Left renal pelvis (tissue), 4 donors: ENCODE results near the gene LKAAEAR1. TPM values are rescaled to one million over a fixed set of nuclear protein-coding genes. Genes with fewer than 3 reads are reported as not detected.

ENCODE experiments used
- DNase-seq, 4 donors: peaks; one replicate each; pipeline ENCODE4 v3.0.0-alpha.2; 2013; ENCODE audit warnings: low read depth in 4 of 4, low spot score in 3 of 4
- polyA plus RNA-seq, 4 donors: library from polyadenylated mRNA; unstranded; fragments of 120-200 nt; gene quantifications; one replicate each; pipeline ENCODE4 v1.2.1, GENCODE V29; 2013; ENCODE audit not compliant: insufficient read length in 4 of 4

The LKAAEAR1 gene
- polyA plus RNA-seq, 4 donors: 0.17 to 0.21 TPM; not detected in 2

DNA sequence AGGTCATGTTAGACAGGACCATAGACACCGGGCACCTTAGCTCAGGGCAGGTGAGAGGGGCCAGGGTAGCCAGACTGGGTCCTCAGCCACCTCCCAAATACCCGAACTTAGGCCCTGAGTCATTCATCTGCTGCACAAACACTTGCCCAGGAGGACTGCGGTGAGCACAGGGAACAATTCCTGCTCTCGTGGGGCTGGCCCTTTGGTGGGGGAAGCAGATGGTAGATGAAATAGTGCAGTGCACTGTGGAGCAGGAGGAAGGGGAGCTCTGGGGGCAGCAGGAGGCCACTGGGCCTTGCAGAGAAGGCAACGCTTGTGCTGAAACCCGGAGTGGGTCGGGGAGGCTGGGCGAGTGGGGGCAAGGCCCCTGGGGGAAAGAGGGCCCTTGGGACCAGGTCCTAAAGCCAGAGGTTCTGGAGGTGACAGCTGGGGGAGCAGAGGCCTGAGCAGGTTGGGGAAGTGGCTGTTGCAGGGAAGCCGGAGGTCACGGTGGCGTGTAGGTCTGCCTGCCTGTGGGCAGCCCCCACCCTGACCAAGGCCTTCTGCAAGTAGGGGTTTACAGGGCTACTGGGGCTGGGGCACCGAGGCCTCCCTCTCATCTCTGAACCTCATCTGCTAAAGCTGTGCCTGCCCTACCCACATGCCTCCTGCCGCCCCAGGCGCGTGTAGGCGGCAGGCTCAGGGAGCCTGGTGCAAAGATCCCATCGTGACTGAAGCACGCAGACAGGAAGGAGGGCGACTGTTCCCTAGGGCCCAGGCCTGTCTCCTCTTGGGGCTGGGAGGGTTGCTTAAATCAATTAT is 27.8 kb upstream of the LKAAEAR1 start:
- no peak for DNase-seq

DNA sequence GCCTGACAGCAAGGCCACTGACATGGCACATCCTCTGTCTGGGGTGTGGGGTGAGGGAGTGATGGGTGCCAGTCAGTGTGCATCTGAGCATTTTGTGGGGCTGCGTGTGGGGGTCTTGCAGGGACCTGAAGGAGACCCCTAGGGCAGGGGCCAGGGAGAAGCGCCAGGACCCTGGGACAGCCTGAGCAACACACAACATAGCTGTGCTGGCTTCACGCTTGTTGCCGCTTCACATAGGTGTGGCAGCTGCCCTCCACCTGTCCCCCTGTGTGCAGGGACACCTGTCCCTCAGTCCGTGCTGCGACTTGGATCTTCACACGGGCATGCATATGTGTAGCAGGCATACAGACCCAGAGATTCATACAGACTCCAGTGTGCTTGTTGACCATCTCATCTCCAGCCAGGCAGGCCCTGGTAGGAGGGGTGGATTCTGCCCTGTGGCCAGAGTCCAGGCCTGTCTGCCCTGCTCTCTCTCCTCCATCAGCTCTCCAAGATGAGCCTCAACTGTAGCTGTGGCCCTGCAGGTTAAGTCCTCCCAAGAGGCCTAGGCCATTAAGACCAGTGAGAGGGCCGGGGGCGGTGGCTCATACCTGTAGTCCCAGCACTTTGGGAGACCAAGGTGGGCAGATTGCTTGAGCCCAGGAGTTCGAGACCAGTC is 26.3 kb upstream of the LKAAEAR1 start:
- no peak for DNase-seq

DNA sequence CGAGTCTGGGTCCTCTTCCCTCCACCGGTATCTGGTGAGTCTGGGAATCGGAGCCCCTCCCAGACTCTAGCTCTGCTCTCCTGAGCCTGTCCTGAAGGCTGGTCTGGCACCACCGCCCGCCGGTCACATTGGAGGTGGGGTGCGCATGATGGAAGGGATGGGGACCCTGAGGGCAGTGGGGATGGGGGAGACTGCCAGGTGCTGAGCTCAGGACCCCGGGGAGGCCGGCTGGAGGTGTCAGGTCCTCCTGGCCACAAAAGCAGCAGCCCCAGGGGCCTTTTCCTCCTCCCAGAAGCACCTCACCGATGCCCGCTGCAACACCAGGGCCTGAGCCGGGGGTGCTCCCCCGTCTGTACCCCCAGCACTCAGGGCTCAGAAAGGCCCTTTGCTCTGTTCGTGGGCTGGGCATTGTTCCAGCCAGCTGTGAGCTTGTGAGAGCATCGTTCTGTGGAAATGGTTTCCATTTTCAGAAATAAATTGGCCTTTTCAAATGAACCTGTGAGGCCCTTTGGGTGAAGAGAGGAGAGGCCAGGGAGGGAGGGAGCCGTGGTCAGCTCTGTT is 25.7 kb upstream of the LKAAEAR1 start:
- no peak for DNase-seq

DNA sequence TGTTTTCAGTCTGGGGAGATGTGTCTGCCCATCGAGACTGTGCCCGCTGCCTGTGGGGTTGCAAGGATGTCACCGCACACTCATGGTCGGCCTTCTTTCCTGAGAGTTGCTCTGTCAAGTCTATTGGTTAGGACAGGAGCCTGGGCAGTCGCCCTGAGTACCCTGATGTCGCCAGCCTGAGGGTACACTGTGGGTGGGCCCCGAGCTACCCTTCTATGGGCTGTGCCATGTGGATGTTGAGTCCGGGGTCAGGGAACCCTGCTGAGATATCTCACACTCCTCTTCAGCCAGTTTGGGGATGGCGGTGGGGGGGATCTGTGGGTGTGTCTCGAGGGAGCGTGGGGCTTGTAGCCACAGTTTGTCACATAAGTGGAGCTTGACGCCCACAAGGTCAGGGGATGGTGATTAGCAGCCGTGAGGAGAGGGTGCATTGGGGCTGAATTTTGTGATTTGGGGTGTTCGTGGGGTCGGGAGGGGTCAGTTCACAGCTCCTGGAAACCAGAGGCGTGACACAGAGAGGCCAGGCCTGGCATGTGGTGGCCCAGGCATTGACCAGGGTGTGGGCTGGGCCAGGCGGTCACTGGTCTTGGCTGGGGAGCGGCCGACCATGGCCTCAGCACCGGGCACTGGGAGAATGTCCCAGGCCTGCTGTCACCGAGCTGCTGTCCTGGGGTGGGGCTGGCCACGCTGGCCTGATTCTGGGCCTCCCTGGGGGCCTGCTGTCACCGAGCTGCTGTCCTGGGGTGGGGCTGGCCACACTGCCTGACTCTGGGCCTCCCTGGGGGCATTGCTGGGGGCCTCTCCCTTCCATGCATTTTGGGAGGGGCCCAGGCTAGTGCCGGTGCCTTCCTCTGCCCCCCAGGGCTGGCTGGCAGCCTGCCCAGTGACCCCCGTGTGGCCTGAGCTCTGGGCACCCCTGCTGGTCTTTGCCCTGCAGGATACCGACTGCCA is 24.8 kb upstream of the LKAAEAR1 start:
- DNase-seq: no peak

DNA sequence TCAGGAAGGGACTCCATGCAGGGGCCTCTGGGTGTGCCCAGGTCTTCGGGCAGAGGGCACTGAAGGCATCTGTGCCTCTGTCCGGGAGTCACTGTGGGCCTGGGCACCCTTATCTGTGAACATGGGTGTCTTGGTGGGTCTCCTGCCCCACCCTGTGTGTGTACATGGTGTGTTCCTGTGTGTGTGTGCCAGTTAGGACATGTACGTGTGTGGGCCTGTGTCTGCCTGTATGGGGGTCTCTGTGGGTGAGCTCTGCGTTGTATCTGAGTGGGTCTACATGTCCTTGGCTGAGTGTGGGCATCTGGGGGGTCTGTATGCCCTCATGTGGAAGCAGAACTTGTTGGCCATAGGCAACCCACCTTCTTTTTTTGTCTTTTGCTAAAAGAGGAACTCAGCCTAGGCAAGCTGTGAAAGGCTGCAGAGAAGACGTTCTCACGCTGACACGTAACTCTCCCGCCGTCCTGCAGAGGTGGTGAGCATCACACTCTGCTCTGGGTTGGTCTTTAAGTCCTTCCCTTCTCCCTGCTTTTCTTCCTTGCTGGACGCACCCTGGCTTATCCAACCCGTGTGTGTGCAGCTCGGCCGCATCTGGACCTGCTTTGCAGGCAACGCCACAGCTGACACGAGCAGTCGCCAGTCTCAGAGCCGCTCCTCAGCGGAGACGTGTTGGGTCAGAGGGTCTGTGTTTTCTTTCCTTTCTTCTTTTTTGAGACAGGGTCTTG is 23.7 kb upstream of the LKAAEAR1 start:
- DNase-seq: no peak

DNA sequence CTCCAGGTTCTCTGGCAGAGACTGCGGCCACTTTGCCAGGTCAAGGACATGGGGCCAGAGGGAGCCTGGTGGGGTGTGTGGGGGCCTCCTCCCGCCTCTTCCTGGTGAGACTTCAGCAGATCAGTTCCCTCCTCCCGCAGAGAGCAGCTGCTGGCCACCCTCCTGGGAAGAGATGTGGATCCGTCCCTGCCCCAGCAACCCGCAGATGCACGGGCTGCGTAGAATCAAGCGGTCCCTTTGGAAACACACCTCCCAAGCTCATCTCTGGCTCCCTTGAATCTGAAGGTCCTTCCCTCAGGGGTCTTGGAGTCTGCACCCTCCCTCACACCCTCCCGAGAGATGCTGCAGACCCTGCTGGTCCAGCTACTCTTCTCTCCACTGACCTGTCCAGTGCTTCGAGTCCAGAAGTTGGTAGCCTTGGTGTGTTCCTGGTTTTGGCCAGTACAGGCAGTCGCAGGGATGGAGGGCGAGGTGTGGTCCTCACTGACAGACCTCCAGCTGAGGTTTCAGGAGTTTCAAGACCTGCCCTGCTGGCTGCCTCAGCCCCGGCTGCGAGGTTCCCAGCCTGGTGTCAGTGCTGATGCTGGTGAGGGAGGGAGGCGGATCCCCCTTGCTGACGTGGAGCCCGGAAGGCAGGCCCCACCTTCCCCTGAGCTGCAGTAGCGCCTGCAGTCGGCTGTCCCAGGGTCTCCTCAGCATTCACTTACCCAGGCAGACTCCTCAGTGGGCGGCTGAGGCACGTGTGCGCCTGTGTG is 23.0 kb upstream of the LKAAEAR1 start, which contains the start of gene NPBWR2:
Gene NPBWR2 (minus strand): TSS at position 585 of the 755 bp plus-strand sequence. CDS start 734 bp downstream, outside the sequence.
- DNase-seq: no peak

DNA sequence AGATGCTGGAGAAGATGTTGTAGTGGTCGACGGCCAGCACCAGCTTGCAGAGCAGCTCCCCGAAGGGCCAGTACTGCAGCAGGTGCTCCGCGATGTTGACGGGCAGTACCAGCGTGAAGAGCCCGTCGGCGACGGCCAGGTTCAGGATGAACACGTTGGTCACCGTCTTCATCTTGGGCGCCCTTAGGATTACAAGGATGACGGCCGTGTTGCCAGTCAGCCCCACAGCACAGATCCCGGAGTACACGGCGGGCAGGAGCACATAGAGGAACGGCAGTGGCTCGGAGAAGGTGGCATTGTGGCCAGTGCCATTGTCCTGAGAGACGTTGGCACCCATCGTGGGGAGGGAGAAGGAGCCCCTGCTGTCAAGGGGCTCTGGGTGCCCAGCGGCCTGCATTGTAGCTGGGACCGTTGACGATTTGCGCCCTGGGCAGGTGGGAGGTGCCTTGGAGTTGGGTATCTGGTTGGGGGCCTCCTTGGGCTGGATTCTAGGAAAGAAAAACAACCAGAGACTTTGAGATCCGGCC is 22.3 kb upstream of the LKAAEAR1 start:
- no peak for DNase-seq

DNA sequence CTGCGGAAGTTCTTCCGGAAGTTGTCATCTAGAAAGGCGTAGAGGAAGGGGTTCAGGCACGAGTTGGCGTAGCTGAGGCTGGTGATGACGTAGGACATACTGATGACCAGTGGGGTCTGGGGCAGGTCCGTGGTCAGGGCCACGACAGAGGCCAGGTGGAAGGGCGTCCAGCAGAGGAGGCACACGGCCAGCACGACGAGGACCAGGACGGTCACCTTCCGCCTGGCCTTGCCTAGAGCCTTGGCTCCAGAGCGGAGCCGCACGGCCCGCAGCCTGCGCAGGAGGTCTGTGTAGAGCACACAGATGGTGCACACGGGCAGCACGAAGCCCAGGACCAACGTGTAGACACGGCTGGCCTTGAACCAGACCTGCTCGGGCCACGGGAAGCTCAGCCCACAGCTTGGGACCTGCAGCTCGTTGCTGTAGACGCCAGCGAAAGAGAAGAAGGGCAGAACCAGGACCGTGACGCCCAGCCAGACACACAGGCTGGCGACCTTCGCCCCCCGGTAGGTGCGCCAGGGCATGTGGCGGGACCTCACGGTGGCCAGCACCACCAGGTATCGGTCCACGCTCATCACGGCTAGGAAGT is 21.7 kb upstream of the LKAAEAR1 start:
- DNase-seq: no peak

DNA sequence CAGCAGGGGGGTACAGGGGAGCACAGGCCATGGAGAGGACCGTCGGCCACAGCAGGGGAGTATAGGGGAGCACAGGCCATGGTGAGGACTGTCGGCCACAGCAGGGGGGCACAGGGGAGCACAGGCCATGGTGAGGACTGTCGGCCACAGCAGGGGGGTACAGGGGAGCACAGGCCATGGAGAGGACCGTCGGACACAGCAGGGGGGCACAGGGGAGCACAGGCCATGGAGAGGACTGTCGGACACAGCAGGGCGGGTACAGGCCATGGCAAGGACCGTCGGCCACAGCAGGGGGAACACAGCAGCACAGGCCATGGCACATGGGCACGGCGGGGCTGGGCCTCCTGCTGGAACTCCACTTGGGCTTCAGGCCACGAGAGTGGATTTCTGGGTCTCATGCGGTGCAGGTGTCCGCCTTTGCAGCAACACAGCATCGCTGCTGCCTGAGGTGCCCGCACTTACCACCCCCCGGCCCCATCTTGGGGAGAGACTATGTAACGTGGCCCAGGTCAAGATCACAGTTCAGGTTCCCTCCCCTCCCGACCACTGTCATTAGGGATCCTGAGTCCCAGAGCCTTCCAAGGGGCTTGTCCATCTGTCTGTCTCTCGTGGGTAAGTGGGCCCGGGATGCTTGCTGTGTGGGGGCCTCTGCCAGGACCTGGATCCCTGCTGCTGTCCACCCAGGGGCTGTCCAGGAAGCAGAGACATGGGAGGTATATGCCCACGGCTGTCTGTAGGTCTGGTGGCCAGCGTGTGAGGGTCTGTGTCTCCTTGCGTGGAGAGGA is 20.7 kb upstream of the LKAAEAR1 start:
- no peak for DNase-seq

DNA sequence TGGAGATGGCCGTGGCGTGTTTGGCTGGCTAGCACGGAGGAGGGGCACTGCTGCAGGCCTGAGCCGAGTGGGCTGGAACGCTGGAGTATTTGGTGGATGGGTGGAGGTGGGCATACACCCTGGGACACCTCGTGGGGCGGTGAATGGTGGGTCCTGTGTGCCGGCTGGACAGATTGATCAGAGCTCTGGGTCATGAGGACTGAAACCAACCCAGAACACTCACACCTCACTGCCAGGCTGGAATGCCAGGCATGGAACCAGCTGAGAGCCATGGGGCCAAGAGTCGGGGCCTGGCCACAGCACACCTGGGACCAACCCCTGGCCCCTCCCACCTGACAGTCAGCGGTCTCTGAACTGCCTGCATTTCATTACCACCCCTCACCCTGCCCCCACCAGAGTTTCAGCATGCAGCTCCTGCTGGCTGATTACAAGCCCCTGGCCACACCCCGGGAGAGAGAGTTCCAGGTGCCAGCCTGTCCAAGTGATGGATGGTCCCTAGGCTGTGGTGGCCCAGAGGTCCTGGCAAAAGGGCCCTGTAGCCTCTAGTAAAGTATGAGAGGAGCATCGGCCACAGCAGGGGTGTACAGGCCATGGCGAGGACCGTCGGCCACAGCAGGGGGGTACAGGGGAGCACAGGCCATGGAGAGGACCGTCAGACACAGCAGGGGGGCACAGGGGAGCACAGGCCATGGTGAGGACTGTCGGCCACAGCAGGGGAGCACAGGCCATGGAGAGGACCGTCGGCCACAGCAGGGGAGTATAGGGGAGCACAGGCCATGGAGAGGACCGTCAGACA is 19.9 kb upstream of the LKAAEAR1 start:
- DNase-seq: no peak

DNA sequence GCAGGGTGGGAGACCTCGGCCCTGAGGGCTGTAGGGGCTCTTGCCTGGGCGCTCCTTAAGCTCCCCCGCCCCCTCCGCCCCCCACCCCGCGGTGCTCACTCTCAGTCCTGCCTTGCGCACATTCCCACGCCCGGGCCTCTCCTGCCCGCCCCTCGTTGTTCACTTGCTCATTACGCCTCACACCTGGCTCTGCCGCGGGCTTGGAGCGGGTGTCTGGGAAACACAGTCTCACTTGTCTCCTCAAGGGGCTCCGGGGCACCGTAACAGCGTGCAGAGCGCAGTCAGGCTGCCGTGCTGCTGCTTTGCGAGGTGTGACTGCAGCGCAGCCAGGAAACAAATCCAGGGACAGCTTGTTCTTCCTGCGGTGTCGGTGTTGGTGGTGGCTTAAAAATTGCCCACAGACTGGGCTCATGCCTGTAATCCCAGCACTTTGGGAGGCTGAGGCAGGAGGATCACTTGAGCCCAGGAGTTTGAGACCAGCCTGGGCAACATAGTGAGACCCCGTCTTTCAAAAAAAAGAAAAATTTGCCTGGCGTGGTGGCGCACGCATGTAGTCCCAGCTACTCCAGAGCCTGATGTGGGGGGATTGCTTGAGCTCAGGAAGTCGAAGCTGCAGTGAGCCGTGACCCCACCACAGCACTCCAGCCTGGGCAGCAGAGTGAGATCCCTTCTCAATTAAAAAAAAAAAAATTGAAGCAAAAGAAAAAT is 18.6 kb upstream of the LKAAEAR1 start:
- no peak for DNase-seq

DNA sequence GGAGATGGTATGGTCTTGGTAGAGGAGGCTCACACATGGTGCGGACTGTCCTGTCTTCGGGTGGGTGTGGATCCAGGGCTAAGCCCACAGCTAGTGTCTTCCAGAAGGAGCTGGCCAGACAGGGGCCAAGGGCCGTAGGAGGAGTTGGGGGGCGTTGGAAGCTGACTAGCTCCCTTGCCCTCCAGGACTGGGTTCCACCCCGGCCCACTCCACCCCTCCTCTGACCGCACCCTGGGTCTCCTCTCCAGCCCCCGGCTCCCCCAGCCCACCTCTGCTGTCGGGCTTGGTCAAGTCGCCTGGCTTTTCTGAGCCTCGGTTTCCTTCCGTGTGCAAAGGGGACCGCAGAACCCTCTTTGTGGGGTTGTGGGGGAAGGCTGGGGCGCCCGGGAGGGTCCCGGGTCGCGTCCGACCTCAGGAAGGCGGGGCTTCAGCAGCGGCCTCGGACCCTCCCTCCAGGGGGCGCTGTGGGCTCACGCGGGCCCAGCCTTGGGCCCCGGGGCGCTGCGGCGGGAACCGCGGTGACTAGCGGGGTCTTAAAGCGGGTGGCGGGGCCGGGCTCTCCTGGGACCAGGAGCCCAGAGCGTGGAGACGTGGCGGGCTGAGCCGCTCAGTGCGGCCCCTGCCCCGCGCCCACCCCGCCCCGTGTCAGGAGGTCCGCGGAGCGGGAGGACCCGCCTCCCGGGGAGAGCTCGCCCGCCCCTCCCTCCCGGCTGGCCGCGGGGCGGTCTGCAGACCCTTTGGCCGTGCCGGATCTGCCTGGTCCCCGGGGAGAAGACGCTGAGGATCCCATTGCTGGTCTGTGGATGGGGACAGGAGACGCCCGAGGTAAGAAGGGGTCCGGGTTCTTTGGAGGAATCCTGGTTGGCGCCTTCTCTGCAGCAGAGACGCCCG is 17.8 kb upstream of the LKAAEAR1 start:
- DNase-seq: no peak

DNA sequence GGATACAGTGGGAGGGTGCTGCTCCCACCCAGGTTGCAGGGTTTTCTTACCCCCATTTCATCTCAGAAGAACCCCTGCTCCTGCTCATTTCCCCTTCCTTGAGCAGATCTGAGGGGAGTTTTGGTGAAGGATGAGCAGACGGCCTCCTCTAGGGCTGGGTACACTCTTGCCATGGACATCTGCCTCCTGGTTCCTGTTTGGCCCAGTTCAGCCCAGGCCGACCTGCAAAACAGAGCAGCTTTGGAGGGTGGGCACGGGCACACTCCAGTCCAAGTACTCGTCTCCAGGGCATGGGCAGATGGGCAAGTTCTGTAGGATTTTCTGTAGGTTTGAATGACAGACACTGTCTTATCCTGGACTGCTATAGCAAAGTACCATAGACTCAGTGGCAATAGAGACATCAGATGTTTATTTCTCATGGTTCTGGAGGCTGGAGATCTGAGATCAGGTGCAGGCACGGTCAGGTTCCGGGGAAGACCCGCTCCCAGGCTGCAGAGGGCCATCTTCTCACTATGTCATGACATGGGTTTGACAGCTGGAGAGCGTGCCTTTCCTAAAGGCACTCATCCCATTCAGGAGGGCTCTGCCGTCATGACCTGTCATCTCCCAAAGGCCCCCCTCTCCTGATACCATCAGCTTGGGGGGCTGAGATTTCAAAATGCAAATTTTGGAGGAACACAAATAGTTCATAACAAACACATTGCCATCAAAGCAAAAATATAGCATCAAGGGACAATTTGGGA is 16.9 kb upstream of the LKAAEAR1 start:
- no peak for DNase-seq

DNA sequence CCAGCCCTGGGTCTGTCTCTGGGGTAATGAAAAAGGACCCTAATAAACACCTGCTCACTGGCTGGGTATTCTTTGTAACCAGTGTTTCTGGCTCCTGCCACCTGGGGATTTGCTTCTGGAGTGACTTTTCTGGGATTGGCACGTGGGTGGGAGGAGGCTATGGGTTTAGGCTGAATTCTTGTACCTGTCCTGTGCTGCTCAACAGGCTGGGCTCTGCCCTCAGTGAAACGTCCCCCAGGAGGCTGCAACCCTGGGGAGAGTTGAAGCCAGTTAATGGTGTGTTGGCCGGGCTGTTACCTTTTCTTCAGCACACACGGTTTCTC is 16.3 kb upstream of the LKAAEAR1 start:
- DNase-seq: no peak
